CD14-positive monocyte (primary cell): Measurements from ENCODE around the gene KRT8. TPM values are rescaled to one million over a fixed set of nuclear protein-coding genes. Genes with fewer than 3 reads are reported as not detected.
A peak's percentile ranks its signal among the peaks of the same experiment; 100 is the strongest.

Source experiments
- DNase-seq, 3 donors: peaks; one replicate each; pipeline ENCODE4 v3.0.0-alpha.2; 2011 to 2022
- H2AFZ ChIP-seq: 2 replicates; pipeline ENCODE4 v1.6.0; 2012; ENCODE audit warnings: mild to moderate bottlenecking, low read depth, low read length, inconsistent platforms; ENCODE audit not compliant: insufficient read depth, poor library complexity, severe bottlenecking
- H3K27ac ChIP-seq, 2 donors: 1 replicate in 1 of 2; 2 replicates in 1 of 2; pipeline ENCODE4 v1.5.1; 2012 to 2013; ENCODE audit warnings: low read length in 2 of 2, control low read depth in 1 of 2, inconsistent platforms in 1 of 2, low read depth in 1 of 2, mild to moderate bottlenecking in 1 of 2
- H3K27me3 ChIP-seq, 2 donors: one replicate each; pipeline versions ENCODE4 v1.6.0 to v1.6.1; 2011 to 2013; ENCODE audit warnings: low read length in 2 of 2; ENCODE audit not compliant: control insufficient read depth in 2 of 2, insufficient read depth in 2 of 2
- H3K36me3 ChIP-seq, 2 donors: replicated peaks in 1 of 2; 1 replicate in 1 of 2; 2 replicates in 1 of 2; pipeline versions ENCODE4 v1.5.1 to v1.6.1; 2012 to 2013; ENCODE audit warnings: low read length in 2 of 2, control low read depth in 1 of 2, inconsistent platforms in 1 of 2, mild to moderate bottlenecking in 1 of 2; ENCODE audit not compliant: insufficient read depth in 2 of 2, control insufficient read depth in 1 of 2
- H3K4me1 ChIP-seq, 2 donors: 1 replicate in 1 of 2; 2 replicates in 1 of 2; pipeline versions ENCODE4 v1.5.1 to v1.6.1; 2012 to 2013; ENCODE audit warnings: low read length in 2 of 2, control low read depth in 1 of 2, inconsistent platforms in 1 of 2, mild to moderate bottlenecking in 1 of 2, moderate library complexity in 1 of 2; ENCODE audit not compliant: insufficient read depth in 2 of 2, control insufficient read depth in 1 of 2
- H3K4me2 ChIP-seq: replicated peaks from 2 replicates; pipeline ENCODE3; 2012; ENCODE audit warnings: low read length, moderate library complexity, mild to moderate bottlenecking; ENCODE audit not compliant: poor library complexity, severe bottlenecking; ENCODE audit errors: extremely low read depth
- H3K4me3 ChIP-seq, 3 experiments: fragments of 200-600 bp in 1 of 3; sonication (generic) in 1 of 3; replicated peaks in 1 of 3; 1 replicate in 2 of 3; 2 replicates in 1 of 3; pipeline ENCODE4 v1.5.1; 2011 to 2013; ENCODE audit warnings: low read length in 3 of 3, mild to moderate bottlenecking in 3 of 3, control low read depth in 2 of 3, low read depth in 2 of 3, inconsistent platforms in 1 of 3, moderate library complexity in 1 of 3
- H3K79me2 ChIP-seq: 2 replicates; pipeline ENCODE4 v1.6.0; 2012; ENCODE audit warnings: mild to moderate bottlenecking, control low read depth, inconsistent platforms, low read length, moderate library complexity; ENCODE audit not compliant: insufficient read depth
- H3K9ac ChIP-seq: 2 replicates; pipeline ENCODE4 v1.6.0; 2017; ENCODE audit warnings: low read length, mild to moderate bottlenecking; ENCODE audit not compliant: insufficient read depth, poor library complexity, severe bottlenecking
- H3K9me3 ChIP-seq, 2 donors: replicated peaks in 1 of 2; 1 replicate in 1 of 2; 2 replicates in 1 of 2; pipeline versions ENCODE4 v1.5.1 to v1.6.1; 2012 to 2013; ENCODE audit warnings: low read length in 2 of 2, control low read depth in 1 of 2; ENCODE audit not compliant: control insufficient read depth in 1 of 2, insufficient read depth in 1 of 2
- H4K20me1 ChIP-seq: 2 replicates; pipeline ENCODE4 v1.6.0; 2012; ENCODE audit warnings: mild to moderate bottlenecking, low read length, control low read depth, moderate library complexity; ENCODE audit not compliant: insufficient read depth
- H3K27ac Mint-ChIP-seq, 7 donors: one replicate each; pipeline ENCODE4 v1.8.0; 2020; ENCODE audit warnings: mild to moderate bottlenecking in 7 of 7, mixed read lengths in 7 of 7, moderate library complexity in 6 of 7, inconsistent platforms in 2 of 7
- H3K27me3 Mint-ChIP-seq, 3 donors: one replicate each; pipeline ENCODE4 v1.8.0; 2021 to 2022; ENCODE audit warnings: low read depth in 3 of 3, mild to moderate bottlenecking in 3 of 3, mixed read lengths in 3 of 3, moderate library complexity in 3 of 3, inconsistent platforms in 1 of 3
- H3K36me3 Mint-ChIP-seq, 2 donors: one replicate each; pipeline ENCODE4 v1.8.0; 2020; ENCODE audit warnings: mixed read lengths in 2 of 2, inconsistent platforms in 1 of 2, mild to moderate bottlenecking in 1 of 2
- H3K4me1 Mint-ChIP-seq: one replicate; pipeline ENCODE4 v1.8.0; 2020; ENCODE audit warnings: mild to moderate bottlenecking, mixed read lengths
- H3K4me3 Mint-ChIP-seq, 2 donors: one replicate each; pipeline ENCODE4 v1.8.0; 2020; ENCODE audit warnings: mild to moderate bottlenecking in 2 of 2, mixed read lengths in 2 of 2, moderate library complexity in 1 of 2
- H3K9me3 Mint-ChIP-seq, 7 donors: one replicate each; pipeline ENCODE4 v1.8.0; 2020 to 2022; ENCODE audit warnings: mixed read lengths in 7 of 7, mild to moderate bottlenecking in 6 of 7, moderate library complexity in 6 of 7, inconsistent platforms in 2 of 7
- WGBS: methylation state at CpG from one replicate; pipeline ENCODE4 v1.1.5; 2013; ENCODE audit warnings: missing lambda C conversion rate; ENCODE audit not compliant: insufficient coverage; 5-methylcytosine and 5-hydroxymethylcytosine counted together
- intact Hi-C, 2 donors: fragments of 100-400 bp; cut with micrococcal nuclease; formaldehyde crosslinking; loops; one replicate each; pipeline versions ENCODE4 v1.15.0 to v1.15.1; 2023
- polyA plus RNA-seq, 3 donors: library from polyadenylated mRNA; depleted of rRNA in 1 of 3; unstranded in 2 of 3; stranded (reverse) in 1 of 3; fragments of 300-500 nt in 2 of 3; fragments of >200 nt in 1 of 3; fragmentation: Illumina TruSeq in 2 of 3; gene quantifications; 1 replicate in 2 of 3; 2 replicates in 1 of 3; pipeline ENCODE4 v1.2.3, GENCODE V29; 2012 to 2021
- TF ChIP-seq, protein P1 (sequence below): fragments of 200-600 bp; IDR thresholded peaks from one replicate; pipeline ENCODE4 v1.8.0; 2022; ENCODE audit warnings: antibody characterized with exemption, mild to moderate bottlenecking

KRT8 gene
- polyA plus RNA-seq, 3 donors = 0.16 to 0.39 TPM; not detected in 1

DNA sequence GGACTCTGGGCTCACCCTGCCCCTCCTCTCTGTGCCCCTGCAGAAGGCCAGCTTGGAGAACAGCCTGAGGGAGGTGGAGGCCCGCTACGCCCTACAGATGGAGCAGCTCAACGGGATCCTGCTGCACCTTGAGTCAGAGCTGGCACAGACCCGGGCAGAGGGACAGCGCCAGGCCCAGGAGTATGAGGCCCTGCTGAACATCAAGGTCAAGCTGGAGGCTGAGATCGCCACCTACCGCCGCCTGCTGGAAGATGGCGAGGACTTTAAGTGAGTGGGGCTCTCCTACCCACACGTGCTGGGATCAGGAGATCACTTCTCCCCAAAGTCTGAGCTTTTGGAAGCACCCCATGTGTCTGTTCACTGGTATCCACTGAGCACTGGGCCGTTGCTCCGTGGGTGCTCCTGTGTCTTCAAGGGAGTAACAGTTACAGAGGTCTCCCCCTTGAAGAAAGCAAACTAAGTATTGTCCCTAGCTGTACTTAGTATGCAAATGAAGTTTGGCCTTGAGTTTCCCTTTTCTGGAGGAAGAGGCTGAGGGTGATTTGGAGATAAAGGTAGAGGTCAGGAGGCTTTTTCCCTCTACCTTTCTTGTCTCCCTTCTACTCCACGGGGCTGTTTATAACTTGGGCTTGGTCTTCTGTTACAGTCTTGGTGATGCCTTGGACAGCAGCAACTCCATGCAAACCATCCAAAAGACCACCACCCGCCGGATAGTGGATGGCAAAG is 47.4 kb upstream of the KRT8 start:
- intact Hi-C loops = no loop called here
- H3K36me3 Mint-ChIP-seq = no peaks in the 10 kb centered on the region
- Histone ChIP-seq H3K9ac (no peak overlapping the region), H3K36me3 (no peaks in the 10 kb centered on the region), H3K27ac (no peak overlapping the region), H3K4me2 (no peak overlapping the region), H2AFZ (no peak overlapping the region), H3K4me3 (no peak overlapping the region), H3K79me2 (no peaks in the 10 kb centered on the region), H3K27me3 (peaks cover 4 to 25% of the 10 kb centered on the region in 2 donors), H4K20me1 (no peaks in the 10 kb centered on the region), H3K9me3 (no peaks in the 10 kb centered on the region), H3K4me1 (peaks cover 8 to 15% of the 10 kb centered on the region in 2 donors)
- peaks cover 0 to 2% (median 0%) of the 10 kb centered on the region in 7 donors for H3K9me3 Mint-ChIP-seq
- 57% methylated on average over 7 of the region's 15 CpGs for WGBS
- H3K27ac Mint-ChIP-seq = no peak overlapping the region
- no peak for DNase-seq
- TF ChIP-seq, protein P1, sequence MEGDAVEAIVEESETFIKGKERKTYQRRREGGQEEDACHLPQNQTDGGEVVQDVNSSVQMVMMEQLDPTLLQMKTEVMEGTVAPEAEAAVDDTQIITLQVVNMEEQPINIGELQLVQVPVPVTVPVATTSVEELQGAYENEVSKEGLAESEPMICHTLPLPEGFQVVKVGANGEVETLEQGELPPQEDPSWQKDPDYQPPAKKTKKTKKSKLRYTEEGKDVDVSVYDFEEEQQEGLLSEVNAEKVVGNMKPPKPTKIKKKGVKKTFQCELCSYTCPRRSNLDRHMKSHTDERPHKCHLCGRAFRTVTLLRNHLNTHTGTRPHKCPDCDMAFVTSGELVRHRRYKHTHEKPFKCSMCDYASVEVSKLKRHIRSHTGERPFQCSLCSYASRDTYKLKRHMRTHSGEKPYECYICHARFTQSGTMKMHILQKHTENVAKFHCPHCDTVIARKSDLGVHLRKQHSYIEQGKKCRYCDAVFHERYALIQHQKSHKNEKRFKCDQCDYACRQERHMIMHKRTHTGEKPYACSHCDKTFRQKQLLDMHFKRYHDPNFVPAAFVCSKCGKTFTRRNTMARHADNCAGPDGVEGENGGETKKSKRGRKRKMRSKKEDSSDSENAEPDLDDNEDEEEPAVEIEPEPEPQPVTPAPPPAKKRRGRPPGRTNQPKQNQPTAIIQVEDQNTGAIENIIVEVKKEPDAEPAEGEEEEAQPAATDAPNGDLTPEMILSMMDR = no peak
- H3K4me1 Mint-ChIP-seq = peaks cover 14% of the 10 kb centered on the region
- peak overlapping the region in 1 of 2 donors; percentile 9 for H3K4me3 Mint-ChIP-seq
- peaks cover 24 to 29% (median 27%) of the 10 kb centered on the region in 3 donors for H3K27me3 Mint-ChIP-seq

DNA sequence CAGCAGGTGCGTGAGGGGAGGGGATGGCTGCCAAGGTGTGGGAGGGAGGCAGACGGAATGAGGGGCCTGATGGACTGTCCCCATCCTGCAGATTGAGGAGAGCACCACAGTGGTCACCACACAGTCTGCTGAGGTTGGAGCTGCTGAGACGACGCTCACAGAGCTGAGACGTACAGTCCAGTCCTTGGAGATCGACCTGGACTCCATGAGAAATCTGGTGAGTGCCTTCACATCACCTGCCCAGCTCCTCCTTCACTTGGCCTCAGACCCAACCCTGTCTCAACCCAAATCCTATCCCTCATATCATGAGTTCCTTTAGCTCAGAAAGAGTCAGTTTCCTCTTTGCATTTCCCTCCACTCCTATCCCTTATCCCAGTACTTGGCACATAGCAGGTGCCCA is 46.8 kb upstream of the KRT8 start:
- DNase-seq = no peak
- Mint-ChIP-seq H3K36me3 (no peaks in the 10 kb centered on the region), H3K27me3 (peaks cover 24 to 31% (median 29%) of the 10 kb centered on the region in 3 donors), H3K4me1 (peaks cover 14% of the 10 kb centered on the region), H3K4me3 (no peak overlapping the region), H3K9me3 (peaks cover 0 to 2% (median 0%) of the 10 kb centered on the region in 7 donors), H3K27ac (no peak overlapping the region)
- Histone ChIP-seq H3K9me3 (no peaks in the 10 kb centered on the region), H3K79me2 (no peaks in the 10 kb centered on the region), H4K20me1 (no peaks in the 10 kb centered on the region), H2AFZ (no peak overlapping the region), H3K9ac (no peak overlapping the region), H3K27ac (no peak overlapping the region), H3K4me1 (peaks cover 8 to 15% of the 10 kb centered on the region in 2 donors), H3K4me2 (no peak overlapping the region), H3K4me3 (no peak overlapping the region), H3K27me3 (peaks cover 4 to 25% of the 10 kb centered on the region in 2 donors), H3K36me3 (no peaks in the 10 kb centered on the region)
- TF ChIP-seq, protein P1 = no peak
- WGBS = 98% methylated on average over 6 of the region's 6 CpGs
- intact Hi-C loops = no loop called here
